GM19025 (cell line): ENCODE measurements around the gene ZNF516.

Experiments used
- ATAC-seq: cut with Tn5 transposase; IDR thresholded peaks from one replicate; pipeline ENCODE4 v1.9.1; 2021; ENCODE audit warnings: mild to moderate bottlenecking, low read depth, moderate library complexity; ENCODE audit not compliant: unreplicated experiment

Gene ZNF516

DNA sequence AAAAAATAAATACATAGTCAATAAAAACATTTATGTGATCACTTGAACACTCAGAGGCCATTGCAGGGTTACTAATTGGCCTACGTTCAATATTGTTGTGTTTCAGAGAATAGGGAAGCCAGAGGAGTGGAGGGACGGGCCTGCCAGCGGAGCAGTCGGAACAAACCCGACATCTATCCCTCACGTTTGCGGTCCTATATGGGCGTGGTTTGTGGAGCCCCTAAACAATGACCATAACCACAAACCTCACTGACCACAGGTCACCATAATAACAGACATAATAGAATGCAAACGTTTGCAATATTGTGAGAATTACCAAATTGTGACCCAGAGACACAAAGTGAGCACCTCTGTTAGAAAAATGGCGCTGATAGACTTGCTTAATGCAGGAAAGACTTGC, 19.5 kb upstream of the ZNF516 start:
- ATAC-seq = no peak

GRCh38 chr18:76507830-76508385, 12.9 kb upstream of the ZNF516 start:
- ATAC-seq = no peak

DNA sequence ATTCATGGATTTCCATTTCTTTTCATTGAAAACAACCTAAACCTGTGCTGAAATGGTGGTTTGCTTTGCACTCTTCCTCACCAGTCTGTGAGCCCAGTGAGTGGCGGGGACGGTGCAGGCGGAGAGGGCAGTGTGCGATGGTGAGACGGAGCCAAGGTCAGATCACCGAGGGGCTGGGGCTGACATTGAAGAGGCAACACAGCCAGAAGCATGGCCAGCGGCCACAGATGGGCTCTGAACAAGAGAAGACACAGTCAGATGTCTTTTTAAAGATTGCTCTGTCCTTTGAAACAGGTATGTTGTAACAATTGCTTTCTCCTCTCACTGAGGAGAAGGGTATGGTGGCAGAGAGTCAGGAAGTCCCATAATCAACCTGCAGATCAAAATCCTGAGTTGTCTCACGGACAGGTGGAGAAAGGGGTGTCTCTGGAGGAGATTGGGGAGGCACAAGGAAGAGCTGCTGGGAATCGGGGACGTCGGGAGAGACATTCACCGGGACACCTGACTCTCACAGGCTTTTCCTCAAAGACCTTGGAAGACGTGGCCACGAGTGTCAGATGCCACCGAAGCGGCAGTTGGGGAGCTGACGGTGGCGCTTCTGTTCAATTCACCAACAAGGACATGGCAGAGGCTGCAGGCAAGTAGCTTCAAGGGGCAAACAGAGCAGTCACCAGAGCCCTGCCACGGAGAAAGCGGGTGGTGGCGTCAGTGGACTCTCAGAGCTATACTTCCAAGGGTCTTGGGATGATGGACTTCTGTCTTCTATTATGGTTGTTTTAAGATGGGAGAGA, 12.1 kb upstream of the ZNF516 start:
- ATAC-seq = no peak

GRCh38 chr18:76506395-76506794, 11.4 kb upstream of the ZNF516 start:
- ATAC-seq = no peak

DNA sequence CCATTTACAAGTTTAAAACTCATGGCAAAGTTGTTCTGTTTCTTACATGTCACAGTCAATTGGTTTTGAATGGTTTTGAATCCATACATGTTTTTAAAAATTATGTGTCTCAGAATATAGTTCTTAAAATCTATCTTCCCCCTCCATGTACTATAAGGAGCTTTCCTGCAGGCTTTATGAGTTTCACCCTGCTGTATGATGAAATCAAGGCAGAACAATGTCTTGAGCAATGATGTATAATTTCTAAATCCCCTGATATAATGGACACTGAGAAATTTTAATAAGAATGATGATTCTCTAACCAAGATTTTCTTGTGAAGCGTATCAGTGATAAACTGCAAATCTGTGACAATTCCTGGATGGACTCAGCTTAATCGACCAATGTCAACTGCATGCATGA, 10.6 kb upstream of the ZNF516 start:
- no peak for ATAC-seq

GRCh38 chr18:76504749-76505148, 9.7 kb upstream of the ZNF516 start:
- no peak for ATAC-seq

GRCh38 chr18:76503649-76504386, 8.8 kb upstream of the ZNF516 start:
- no peak for ATAC-seq

DNA sequence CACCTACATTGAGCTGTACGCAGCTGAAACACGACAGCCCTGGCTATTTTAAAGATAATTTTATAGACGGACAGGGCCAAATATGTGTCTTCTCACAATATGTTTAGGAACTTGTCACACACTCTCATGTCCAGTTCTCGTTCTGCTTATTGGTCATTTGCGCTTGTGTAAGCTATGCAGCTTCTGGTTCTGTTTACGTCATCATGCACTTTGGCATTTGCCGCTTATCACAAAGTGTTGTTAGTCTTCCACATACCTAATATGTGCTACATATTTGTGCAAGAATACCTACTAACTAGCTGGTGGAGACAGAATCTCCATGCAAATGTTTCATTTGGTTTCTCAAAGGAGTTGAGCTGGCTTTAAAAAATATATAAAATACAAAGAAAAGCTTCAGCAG, 7.5 kb upstream of the ZNF516 start:
- ATAC-seq = no peak

GRCh38 chr18:76499637-76500340, 4.7 kb upstream of the ZNF516 start:
- ATAC-seq = peak; percentile 88

DNA sequence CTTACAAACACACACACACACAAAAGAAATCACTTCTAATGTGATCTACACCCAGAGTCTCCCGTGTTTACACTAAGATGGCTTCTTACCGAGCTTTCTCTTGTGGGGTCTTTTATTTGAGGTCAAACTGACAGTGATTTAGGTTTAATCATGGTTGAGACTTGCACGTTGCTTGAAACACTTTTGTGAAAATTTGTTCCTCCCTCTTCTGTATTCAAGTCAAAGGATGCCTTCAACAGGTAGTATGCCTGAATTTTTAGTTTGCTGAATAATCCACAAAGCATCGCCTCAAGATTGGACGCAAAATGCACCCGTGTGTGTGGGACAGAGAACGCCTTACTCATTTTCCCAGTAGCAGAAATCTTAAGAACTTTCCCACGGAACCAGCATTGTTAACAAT, 4.0 kb upstream of the ZNF516 start:
- no peak for ATAC-seq

DNA sequence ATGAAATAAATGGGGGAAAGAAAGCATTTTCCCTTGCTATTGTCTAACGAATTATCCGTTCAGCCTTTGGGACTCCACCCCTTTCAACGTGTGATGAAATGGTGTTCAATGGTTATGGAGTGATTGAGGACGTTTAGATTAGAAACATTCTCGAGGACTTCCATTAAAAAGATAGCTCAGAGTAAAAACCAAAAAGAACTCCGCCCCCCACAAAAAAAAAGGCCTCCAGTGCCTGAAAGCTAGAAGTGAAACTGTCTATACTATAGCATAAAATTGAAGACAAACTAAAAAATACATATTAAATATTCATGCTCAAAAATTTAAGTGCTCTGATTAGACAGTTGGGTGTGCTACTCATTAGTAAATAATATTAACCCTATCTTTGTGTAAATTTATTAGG, 3.0 kb upstream of the ZNF516 start:
- no peak for ATAC-seq

DNA sequence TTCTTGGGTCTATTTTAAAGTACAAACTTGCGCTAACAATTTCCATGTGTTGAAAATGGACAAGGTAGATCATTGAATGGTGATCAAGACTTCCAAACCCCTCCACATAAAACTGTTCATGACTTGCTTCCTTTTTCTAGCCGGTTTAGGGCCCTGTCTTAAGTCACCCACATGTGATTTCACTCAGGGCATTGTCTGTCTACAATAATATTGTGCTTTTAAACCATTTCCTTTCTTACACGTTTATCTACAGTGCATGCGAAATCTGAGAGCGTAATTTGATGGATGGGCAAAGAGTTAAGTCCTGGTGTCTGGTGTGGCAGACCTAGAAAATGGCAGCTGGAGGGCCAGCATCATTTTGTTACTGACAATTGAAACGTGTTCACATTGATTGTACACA, 2.0 kb upstream of the ZNF516 start:
- no peak for ATAC-seq

GRCh38 chr18:76496194-76496890, 1.3 kb upstream of the ZNF516 start:
- no peak for ATAC-seq

DNA sequence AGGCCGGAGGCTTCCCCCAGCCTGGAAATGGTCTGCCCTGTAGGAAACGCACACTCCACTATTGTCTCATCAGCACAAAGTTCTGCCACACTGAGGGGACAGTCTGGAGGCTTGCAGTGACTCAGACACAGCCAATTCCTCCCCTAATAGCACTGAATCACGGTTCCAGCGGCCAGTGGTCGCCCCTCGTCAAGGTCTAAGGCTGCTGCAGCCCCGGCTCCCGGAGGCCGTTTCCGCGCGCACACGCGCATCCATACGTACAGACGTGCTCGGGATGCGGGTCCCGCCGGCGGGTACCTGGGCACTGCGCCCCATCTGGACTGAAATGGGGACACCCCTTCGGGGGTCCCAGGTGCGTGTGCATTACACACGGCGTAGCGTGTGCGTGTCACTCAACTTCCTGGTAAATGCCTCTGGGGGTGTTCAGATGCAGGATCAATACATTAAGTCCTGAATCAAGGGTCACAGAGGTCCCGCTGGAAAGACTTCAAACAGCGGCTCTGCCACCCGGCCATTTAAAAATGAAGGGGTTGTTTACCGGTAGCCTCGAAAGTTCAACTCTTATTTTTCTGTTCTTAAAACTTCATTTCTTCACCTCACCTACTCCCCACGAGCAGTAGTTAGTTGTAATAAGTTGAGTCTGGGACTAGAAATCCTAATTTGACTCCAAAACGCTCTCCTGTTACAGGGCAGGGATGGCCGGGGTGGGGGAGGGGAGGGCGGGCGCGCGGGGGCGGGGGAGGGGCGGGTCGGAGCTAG, 572 bp upstream of the ZNF516 start:
- peak; percentile 14 for ATAC-seq

DNA sequence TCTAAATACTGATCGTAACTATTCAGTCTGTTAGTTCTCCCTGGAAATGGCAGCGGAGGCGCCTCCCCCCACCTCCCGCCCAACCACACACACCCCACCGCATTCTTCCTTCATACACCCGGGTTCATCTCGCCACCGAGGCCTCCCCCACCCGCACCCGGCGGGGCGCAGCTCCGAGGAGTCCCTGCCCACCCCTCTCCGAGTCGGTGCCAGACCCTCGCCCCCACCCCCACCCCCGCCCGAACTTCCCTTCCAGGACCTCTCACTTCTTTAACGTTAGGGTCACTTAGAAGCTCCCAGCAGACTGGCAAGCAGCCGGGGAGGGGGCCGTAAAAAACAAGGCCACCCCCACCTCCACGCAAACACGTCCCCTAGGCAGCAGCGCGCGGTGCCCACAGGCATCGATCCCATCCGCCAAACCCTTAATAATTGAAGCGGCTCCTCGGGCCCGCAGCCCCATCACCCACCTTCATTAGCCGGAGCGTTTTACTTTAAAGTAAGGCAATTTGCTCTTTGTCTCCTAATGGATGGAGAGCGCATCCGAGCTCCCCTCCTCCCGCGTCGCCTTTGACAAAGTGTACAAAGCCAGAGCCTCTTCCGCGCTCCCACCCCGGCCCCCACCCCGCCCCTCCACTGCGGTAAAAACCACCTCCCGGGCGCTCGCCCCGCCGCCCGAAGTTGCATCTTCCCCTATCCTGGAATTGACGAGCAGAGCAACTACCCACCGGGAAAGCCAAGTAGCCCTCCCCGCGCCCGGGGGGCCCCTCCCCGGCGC, 624 bp downstream of the ZNF516 start:
- ATAC-seq = no peak

- peak; percentile 16 for ATAC-seq
Measured at GRCh38 chr18:76493213-76494161, 1.6 kb downstream of the ZNF516 start.

GRCh38 chr18:76492669-76493212, 2.3 kb downstream of the ZNF516 start:
- ATAC-seq = peak; percentile 62
